Erythroblast (primary cell): ENCODE measurements around the gene TMEM143.

Experiments used
- GATA1 ChIP-seq: IDR thresholded peaks from 2 replicates; pipeline ENCODE4 v1.6.1; 2011; ENCODE audit warnings: low read depth, mild to moderate bottlenecking, control low read depth, low read length, moderate library complexity
- POLR2A ChIP-seq: IDR thresholded peaks from 2 replicates; pipeline ENCODE4 v1.6.1; 2011; ENCODE audit warnings: mild to moderate bottlenecking, low read length

DNA sequence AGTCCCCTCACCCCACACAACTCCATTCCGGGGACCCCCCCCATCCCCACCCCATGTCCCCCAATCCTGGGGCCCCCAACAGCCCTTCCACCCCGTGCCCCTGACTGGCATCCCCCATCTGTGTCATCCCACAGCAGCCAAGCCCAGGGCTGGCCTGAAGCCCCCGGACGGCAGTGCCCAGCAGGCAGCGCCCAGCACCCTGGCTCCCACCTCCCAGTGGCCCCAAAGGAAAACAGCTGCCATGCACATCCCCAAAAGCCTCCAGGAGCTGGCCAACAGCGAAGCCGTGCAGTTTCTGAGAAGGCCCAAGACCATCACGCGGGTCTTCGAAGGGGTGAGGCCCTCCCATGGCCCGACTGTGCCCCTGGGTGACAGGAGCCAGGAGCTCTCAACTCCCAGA is 1.9 kb upstream of the TMEM143 start:
- TF ChIP-seq POLR2A (no peak), GATA1 (no peak)
